Effector memory CD4-positive, alpha-beta T cell (primary cell): ENCODE results near the gene RANBP1.
A peak's percentile ranks its signal among the peaks of the same experiment; 100 is the strongest.

Experiments
- DNase-seq, 3 donors: peaks; one replicate each; pipeline ENCODE4 v3.0.0-alpha.2; 2020
- H3K27ac ChIP-seq: 2 replicates; pipeline ENCODE4 v1.7.0; 2013; ENCODE audit warnings: mild to moderate bottlenecking, low read length, moderate library complexity; ENCODE audit not compliant: insufficient read depth, poor library complexity, severe bottlenecking
- H3K27me3 ChIP-seq: replicated peaks from 2 replicates; pipeline ENCODE4 v1.7.0; 2013; ENCODE audit warnings: mild to moderate bottlenecking, low read length; ENCODE audit not compliant: insufficient read depth, control insufficient read depth, poor library complexity, severe bottlenecking
- H3K36me3 ChIP-seq: 2 replicates; pipeline ENCODE4 v1.7.0; 2013; ENCODE audit warnings: mild to moderate bottlenecking, low read length, moderate library complexity; ENCODE audit not compliant: control insufficient read depth, insufficient read depth
- H3K4me1 ChIP-seq: 2 replicates; pipeline ENCODE4 v1.7.0; 2013; ENCODE audit warnings: low read length, mild to moderate bottlenecking; ENCODE audit not compliant: control insufficient read depth, insufficient read depth, poor library complexity, severe bottlenecking
- H3K4me3 ChIP-seq: 2 replicates; pipeline ENCODE4 v1.7.0; 2013; ENCODE audit warnings: low read length, low read depth, mild to moderate bottlenecking; ENCODE audit not compliant: insufficient read depth, poor library complexity, severe bottlenecking
- H3K9me3 ChIP-seq: 2 replicates; pipeline ENCODE4 v1.7.0; 2013; ENCODE audit warnings: mild to moderate bottlenecking, low read length, moderate library complexity; ENCODE audit not compliant: control insufficient read depth

Gene RANBP1

DNA sequence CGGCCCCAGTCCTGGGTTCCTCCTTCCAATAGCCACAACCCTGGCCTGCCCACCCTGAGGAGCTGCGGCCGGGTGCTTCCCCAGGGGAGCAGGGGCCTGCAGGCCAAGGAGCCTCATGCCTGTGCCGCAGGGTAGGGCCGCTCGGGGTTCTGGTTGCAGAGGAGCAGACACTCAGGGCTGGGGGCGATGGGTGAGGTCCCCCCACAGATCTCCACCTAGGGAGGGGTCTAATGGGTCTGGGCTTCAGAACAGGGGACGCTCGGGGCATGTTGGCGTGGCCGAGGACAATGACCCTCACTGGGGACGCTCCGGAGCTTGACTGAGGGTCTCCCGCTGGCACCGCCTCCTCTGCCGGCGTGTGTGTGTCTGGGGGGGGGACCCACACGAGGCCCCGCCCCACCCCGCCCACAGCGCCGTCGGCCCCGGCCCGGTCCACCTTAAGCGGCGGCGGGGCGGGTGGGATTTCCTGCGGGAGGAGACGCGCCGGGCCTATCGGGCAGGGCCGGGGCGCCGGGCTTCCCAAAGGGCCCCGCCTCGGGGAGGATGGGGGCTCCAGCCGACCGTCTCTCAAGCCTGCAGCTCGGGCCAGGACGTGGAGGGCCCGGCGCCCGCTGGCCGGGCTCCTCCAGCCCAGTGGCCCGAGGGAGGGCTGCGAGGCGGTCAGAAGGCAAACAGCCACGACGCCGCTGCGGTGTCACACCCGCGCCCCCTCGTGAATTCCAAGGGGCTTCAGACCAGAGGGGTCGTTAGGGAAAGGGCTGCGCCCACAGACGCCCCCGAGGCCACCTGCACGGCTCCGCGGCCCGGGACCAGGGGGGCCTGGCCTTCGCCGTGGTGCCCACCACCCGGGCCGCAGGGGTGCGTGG, 15.1 kb downstream of the RANBP1 start:
- Histone ChIP-seq H3K4me1 (peaks cover 17% of the 10 kb centered on the region), H3K9me3 (no peaks in the 10 kb centered on the region), H3K27me3 (no peaks in the 10 kb centered on the region), H3K4me3 (peak overlapping the region; percentile 90), H3K36me3 (peaks cover 8% of the 10 kb centered on the region), H3K27ac (peak overlapping the region; percentile 80)
- peak; percentile 66 to 68 (median 67) for DNase-seq

- peaks cover 2% of the 10 kb centered on the region for H3K36me3 ChIP-seq
- DNase-seq = peak; percentile 24 to 38 (median 29)
- H3K4me3 ChIP-seq = peak within 1 kb of the TSS; percentile 90
- no peaks in the 10 kb centered on the region for H3K27me3 ChIP-seq
- no peaks in the 10 kb centered on the region for H3K9me3 ChIP-seq
- H3K4me1 ChIP-seq = peaks cover 17% of the 10 kb centered on the region
- H3K27ac ChIP-seq = peak within 1 kb of the TSS; percentile 80
These were observed 15.6 kb downstream of the RANBP1 start, which contains the start of gene ZDHHC8 for GRCh38 chr22:20131597-20131858. Gene ZDHHC8, plus strand, starts transcription at chr22:20131804. Its CDS starts 144 bp downstream, at chr22:20131948.

DNA sequence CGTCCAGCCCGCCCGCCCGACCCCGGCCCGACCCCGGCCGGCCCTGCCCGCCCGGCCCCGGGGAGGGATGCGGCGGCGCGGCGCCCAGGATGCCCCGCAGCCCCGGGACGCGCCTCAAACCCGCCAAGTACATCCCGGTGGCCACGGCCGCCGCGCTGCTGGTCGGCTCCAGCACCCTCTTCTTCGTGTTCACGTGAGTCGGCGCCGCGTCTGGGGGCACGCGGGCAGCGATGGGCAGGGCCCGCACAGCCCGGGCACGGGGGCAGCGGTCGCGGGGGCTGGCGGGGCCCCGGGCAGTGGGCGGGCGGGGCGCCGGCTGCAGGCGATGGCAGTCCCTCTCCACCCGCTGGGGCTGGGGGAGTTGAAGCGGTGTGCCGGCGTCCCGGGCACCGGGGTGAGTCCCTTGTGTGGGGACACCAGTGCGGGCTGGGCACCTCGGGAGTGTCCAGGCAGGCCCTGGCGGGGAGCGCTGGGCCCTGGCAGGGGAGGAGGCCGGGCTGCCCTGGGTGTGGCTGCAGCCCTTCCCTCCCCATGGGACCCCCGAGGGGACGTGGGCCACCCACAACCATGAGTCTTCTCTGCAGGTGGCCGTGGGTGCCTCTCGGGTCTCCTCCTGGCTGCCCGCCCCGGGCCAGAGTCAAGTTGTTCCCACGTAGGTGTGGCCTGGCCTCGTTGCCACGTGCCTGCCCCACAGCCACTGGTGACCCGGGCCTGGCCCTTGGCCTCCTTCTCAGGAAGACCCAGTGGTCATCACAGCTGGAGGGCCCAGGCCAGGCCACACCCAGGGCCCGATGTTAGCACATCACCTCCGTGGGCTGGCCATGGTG, 16.2 kb downstream of the RANBP1 start:
- Histone ChIP-seq H3K9me3 (no peaks in the 10 kb centered on the region), H3K27me3 (no peaks in the 10 kb centered on the region), H3K4me1 (peaks cover 17% of the 10 kb centered on the region), H3K36me3 (no peaks in the 10 kb centered on the region), H3K27ac (peak overlapping the region; percentile 37), H3K4me3 (peak overlapping the region; percentile 82)
- DNase-seq = peak in 1 of 3 donors; percentile 15

DNA sequence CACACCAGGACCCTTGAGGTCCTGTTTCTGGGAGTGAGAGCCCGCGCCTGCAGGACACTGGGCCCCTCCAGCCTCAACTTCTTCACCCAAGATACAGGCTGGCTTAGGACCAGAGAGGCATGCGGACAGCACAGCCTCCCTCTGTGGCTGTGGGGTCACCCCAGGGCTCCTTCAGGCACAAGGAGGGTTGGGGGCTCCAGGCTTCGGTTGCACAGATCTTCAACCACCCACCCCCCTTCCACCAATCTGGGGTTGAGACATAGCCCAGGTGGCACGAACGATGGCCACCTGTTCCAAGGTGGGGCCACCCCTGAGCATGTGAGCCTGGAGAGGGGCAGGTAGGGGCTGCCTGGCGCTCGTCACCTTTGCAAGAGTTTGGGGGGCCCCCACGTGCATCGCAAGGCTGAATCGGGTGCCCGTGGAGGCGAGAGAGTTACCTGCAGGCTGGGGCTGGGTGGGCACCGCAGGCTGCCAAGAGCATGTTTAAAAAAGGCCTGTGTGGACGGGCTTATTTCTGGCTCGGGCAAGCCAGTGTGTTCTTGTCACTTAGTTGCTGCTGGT, 16.9 kb downstream of the RANBP1 start:
- H3K4me3 ChIP-seq = peak overlapping the region; percentile 82
- DNase-seq = no peak
- H3K36me3 ChIP-seq = no peaks in the 10 kb centered on the region
- peaks cover 17% of the 10 kb centered on the region for H3K4me1 ChIP-seq
- H3K27me3 ChIP-seq = no peaks in the 10 kb centered on the region
- no peaks in the 10 kb centered on the region for H3K9me3 ChIP-seq
- H3K27ac ChIP-seq = no peak overlapping the region

GRCh38 chr22:20133930-20134549, 18.1 kb downstream of the RANBP1 start:
- Histone ChIP-seq H3K36me3 (no peaks in the 10 kb centered on the region), H3K4me1 (peaks cover 17% of the 10 kb centered on the region), H3K27ac (no peak overlapping the region), H3K27me3 (no peaks in the 10 kb centered on the region), H3K9me3 (no peaks in the 10 kb centered on the region), H3K4me3 (no peak overlapping the region)
- DNase-seq = no peak

DNA sequence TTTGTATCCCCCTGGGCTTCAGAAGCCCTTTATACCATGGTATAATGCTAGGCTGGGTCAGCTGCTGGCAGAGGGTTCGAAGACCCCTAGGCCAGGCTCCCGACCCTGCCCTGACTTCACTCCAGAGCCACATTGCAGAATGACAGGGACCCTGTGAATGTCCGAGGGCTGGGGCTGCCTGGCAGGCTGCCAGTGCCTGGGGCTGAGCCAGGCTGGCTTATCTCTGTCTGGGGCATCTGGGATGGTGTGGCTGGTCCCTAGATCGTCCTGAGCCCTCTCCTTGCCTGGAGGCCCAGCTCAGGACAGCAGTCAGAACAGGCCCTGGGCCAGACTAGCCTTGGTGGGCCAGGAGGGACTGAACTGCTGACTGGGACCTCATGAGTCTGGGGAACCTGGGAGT, 19.4 kb downstream of the RANBP1 start:
- no peak overlapping the region for H3K27ac ChIP-seq
- no peaks in the 10 kb centered on the region for H3K27me3 ChIP-seq
- no peaks in the 10 kb centered on the region for H3K9me3 ChIP-seq
- no peak overlapping the region for H3K4me3 ChIP-seq
- DNase-seq = no peak
- H3K36me3 ChIP-seq = peaks cover 2% of the 10 kb centered on the region
- H3K4me1 ChIP-seq = peaks cover 17% of the 10 kb centered on the region

DNA sequence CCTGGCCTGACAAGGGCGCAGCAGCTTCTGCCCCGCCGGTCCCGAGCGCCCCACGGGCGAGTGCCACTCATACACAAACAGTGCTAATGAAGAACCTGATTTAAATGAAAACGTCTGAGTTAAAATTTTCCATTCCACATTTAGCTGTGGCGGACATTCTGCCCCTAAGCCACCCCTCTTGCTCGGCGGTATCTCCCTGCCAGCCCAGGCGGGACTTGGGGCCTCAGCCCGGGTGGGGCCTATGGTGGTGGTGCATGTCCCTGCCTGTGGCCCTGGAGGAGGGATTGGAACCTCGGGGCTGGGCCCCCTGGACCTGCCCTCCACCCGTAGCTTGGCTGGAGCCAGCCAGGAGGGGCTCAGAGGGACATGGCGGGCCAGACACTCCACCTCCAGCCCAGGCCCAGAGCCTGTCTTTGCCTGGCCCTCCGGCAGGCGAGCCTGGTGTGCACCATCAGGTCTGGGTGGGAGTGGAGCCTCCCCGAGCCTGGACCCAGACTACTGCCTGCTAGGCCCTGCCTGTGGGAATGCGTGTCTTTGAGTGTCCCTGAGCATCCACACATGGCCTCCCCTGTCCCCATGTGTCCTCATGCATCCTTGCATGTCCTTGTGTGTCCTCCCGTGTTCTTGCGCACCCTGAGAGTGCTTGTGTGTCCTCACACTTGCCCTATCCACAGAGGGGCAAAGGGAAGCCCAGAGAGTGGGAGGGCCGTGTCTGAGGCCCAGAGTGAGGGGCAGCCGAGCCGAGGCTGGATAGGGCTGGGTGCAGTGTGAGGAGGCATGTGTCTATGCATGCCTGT, 20.1 kb downstream of the RANBP1 start:
- H3K27me3 ChIP-seq = no peaks in the 10 kb centered on the region
- DNase-seq = no peak
- no peak overlapping the region for H3K27ac ChIP-seq
- no peak overlapping the region for H3K4me3 ChIP-seq
- peaks cover 11% of the 10 kb centered on the region for H3K4me1 ChIP-seq
- H3K36me3 ChIP-seq = peaks cover 4% of the 10 kb centered on the region
- no peaks in the 10 kb centered on the region for H3K9me3 ChIP-seq

DNA sequence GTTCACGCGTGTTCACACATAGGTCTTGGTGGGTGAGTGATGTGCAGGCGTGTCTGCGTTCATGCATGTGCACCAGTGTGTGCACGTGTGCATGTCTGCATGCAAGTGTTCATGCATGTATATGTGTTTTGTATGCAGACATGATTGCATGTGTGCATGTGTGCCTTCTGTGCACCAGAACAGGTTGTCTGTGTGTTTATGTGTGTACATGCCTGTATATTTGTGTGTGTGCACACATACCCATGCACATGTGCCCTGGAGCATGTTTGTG, 20.6 kb downstream of the RANBP1 start:
- peaks cover 11% of the 10 kb centered on the region for H3K4me1 ChIP-seq

DNA sequence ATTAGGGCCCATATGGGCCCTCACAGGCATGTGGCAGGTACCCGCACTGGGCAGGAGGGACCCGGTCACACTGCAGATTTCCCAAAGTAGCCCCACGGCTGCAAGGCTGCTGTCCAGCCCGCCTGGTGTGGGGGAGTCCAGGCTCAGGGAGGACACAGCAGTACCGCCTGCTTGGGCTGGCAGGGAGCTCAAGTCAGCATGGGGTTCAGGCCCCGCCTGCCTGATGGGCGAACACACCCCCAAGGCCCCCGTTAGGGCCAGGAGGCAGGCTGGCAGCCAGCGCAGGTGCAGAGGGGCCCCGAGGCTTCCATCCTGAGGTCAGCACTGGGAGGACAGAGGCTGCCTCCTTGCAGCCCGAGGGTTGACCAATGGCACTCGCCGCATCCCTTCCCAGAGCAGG, 21.2 kb downstream of the RANBP1 start:
- no peaks in the 10 kb centered on the region for H3K9me3 ChIP-seq
- no peak for DNase-seq
- peaks cover 11% of the 10 kb centered on the region for H3K36me3 ChIP-seq
- peaks cover 10% of the 10 kb centered on the region for H3K4me1 ChIP-seq
- H3K27me3 ChIP-seq = no peaks in the 10 kb centered on the region
- H3K4me3 ChIP-seq = no peak overlapping the region
- H3K27ac ChIP-seq = no peak overlapping the region

More for the DNA sequence above, 20.6 kb downstream of the RANBP1 start:
- Histone ChIP-seq H3K4me3 (no peak overlapping the region), H3K36me3 (peaks cover 7% of the 10 kb centered on the region), H3K27ac (no peak overlapping the region), H3K9me3 (no peaks in the 10 kb centered on the region), H3K27me3 (no peaks in the 10 kb centered on the region)
- no peak for DNase-seq
